ENCODE measurements around the gene TTC24.
A peak's percentile ranks its signal among the peaks of the same experiment; 100 is the strongest.
"Not testable (repeated sequence)": the region's sequence is repeated elsewhere in the genome, so short reads cannot be mapped to it uniquely, and the experiment has no call there.

TTC24 gene

DNA sequence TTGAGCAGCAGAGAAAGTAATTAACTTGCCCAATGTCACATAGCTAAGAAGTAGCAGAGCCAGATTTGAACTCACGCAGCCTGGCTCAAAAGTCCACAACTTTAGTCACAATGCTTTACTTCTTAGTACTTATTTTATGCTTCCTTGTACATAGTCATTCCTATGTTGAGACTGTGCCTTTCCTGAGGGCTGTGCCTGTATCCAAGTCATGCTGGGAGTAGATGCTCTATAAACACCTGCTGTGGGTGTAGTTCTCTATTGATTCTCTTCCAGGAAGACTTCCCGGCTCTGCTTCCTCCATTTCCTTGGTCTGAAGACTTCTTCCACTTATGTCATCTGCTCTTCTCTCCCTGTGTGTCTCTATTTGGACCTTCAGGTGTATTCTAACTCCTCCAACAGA is 23.8 kb upstream of the TTC24 start:
- DNase-seq = no peak

DNA sequence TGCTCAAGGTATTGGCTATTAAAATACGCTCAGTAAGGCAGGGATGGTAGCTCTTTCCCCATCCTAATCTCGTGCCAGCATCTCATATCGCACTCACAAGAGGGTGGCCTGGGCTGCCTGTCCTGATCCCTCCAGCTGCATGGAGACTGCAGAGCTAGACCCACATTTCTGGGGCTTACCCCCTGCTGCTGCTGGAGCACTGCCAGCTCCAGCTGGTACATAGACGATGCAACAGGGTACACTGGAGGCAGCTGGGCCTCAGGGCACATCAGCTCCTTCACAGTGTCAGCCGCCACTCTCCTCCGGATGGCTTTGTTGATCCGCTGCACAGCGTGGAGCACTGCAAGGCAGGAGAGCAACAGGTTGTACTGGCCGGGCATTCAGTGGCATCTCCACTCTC is 23.2 kb upstream of the TTC24 start:
- no peak for DNase-seq

DNA sequence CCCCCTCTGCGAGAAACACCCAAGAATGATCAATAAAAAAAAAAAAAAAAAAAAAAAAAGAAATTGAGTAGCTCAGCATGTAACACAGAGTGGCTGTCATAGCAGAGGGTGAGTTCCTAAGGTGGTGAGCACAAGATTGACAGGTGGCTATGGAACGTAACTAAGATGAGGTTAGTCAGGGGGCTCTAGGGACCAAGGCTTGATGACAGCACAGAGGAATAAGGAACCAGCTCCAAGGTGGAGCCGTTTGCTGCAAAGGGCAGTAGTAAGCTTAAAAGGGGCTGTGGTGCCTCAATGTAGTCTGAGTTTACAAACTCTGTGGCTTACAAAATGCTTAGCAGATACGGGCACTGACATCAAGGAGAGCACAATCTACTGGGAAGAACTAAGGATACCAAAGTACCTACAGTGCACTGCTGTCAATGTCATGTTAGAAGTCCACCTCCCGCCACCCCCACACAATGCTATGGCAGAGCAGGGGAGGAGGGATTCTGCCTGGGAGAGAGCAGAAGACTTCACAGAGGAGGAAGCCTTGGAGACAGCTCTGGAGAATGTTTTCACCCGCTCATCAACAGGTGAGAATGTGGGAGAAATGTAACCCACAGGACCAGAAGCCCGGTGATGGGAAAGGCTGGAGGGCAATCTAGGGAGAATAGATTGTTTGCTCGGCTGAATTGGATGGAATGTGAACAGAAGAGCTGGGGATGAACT is 20.3 kb upstream of the TTC24 start:
- no peak for DNase-seq

DNA sequence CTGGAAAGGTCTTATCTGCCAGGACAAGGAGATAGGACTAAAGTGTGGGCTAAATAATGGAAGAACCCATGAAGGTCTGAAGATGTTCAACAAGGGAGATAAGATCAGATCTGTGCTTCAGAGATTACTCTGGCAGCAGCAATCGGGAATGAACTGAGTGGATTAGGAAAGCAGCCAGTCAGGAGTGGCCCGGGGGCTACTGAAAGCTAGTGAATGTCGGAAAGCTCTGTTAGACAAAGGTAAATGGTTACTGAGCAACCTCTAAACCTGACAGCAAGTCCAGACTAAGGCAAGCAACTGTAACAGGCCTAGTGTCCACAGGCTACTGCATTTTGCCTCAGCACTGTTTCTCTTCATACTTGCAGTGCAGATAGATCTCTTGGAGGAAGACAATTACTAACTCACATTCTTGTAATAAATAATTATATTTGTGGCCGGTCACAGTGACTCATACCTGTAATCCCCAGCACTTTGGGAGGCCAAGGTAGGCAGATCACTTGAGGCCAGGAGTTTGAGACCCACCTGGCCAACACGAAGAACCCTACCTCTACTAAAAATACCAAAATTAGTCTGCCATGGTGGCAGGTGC is 19.6 kb upstream of the TTC24 start:
- no peak for DNase-seq

DNA sequence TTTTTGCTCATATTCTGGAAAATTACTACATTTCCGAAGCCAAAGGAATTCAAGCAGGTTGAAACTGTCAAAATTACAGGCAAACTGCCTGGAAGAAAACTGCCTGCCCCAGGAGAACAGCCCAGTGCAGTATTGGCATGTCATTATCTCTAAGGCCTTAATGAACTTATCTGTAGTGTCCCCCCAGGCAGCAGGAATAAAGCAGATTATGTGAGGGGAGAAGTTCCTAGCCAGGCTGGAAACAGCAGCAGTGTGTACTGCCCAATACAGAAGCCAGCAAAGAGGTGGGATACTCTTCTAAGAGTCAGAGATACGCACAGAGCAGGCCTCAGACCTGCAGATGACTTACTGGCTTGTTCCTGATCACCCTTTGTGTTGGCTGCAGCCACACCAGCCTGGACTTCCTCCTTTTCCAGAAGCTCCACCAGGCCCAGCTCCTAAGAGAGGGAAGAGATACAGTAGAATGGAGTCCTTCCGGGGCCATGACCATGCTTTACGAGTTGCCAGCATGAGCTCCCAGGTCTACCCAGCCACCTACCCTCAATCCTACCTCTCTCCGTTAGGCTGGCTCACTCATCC is 18.8 kb upstream of the TTC24 start:
- DNase-seq = no peak

DNA sequence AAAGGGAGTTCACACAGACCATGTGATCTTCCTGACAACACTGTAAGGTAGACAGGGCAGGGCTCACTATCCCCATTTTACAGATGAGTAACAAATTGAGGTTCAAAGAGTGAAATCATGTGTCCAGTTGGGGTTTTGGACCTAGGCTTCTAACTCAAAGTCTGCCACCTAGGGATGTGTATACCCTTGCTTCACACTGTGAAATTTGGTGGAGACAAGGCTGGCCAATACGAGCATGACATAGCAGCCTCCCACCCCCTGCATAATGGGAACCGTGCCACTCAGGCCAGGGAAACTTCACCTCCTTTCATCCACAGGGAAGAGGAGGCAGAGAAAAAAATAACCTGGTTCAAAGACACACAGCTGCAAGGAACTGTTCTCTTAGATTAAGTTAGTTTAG is 14.0 kb upstream of the TTC24 start:
- DNase-seq = no peak

DNA sequence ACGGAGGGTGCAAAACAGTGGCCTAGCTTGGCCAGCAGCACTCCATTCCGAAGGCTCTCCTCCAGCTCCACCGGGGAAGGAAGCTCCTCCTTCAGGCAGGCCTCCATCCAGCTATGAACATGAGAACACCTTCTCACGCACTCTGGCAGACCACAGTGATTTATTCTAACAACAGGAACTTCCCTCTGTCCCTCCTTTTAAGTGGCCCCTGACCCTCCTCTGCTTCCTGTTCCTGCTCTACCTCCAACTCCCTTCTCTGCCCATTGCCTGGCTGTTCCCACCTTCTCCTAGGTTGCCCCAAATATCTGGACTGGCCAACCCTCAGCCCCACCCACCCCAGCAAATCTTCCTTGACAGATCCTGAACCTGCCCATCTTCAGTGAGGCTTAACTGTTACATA is 13.1 kb upstream of the TTC24 start:
- DNase-seq = no peak

DNA sequence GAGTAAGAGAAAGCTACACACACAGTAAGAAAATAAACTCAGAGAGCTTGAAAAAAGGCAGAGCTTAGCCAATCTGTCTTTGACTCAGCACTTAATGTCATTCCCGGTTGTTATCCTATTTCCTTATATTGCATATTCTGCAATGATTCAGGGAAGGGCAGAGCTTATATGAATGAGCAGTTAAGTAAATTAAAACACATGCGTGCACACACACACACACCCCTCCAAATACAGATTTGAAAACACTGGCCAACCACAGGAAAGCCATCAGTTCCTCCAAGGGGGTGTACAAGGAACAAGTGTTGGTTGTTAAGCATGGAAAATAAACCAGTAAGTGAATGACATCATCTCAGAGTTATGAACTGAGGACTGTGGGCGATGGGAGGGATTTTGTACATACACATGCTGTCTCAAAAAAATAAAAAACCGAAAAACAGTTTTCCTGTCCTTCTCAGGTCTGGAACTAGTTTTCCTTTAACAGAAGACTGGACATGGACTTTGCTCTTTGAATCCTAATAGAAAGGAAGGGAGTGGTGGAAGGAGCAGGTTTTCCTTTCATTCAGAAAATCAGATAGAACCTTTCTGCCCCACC is 8.2 kb upstream of the TTC24 start:
- peak in 1 of 2 donors; percentile 10 for DNase-seq

DNA sequence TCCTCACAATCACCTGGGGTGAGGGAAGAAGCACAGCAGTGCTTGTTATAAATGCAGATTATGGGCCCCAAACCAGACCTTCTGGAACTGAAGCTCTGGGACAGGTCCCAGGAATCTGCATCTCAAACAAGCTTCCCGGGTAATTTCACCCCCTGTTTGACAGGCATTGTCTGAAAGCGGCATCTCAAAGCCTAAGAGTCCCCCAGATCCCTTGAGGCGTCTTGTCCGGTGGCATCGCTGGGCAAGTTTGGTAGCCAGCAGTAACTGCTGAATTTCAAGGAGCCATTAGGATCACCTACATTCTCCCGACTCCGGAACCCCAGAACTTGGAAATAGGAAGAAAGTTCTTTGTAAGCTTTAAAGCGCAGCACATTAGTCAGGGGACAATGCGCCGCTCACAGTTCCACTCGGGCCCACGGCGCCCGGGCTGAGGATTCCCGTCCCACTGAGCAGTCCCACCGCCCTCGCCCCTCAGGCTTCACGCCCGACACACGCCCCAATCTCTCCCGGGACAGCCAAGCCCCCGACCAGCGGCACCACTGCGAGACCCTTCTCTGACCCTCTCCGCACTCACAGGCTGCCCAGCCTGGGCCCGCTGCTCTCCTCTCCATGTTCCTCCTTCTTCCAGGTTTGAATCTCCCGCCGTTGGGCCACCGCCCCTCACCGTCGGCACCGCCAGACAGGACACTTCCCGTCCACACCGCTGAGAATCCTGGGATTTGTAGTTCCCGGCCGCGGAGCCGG is 7.4 kb upstream of the TTC24 start, which contains the start of gene IQGAP3:
IQGAP3 (minus strand) TSS at position 647 of the 744 bp plus-strand sequence; CDS start at position 611, 36 bp downstream.
- peak; percentile 55 to 74 for DNase-seq

DNA sequence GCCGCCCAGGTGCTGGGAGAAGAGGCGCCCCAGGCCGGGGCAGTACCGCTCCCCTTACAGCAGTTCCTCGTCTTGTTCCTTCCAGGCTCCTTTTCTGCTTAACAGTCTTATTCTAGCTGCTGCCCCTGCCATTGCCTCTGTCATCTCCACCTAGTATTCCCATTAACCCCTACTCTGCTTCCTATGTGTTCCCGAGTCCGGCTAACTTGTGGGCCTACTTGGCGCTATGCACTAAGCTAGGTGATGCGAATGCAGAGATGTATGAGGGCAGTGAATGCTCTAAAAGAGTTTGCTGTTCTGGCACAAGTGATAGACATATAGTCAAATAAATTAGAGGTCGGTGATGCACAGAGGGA is 6.9 kb upstream of the TTC24 start:
- DNase-seq = no peak

DNA sequence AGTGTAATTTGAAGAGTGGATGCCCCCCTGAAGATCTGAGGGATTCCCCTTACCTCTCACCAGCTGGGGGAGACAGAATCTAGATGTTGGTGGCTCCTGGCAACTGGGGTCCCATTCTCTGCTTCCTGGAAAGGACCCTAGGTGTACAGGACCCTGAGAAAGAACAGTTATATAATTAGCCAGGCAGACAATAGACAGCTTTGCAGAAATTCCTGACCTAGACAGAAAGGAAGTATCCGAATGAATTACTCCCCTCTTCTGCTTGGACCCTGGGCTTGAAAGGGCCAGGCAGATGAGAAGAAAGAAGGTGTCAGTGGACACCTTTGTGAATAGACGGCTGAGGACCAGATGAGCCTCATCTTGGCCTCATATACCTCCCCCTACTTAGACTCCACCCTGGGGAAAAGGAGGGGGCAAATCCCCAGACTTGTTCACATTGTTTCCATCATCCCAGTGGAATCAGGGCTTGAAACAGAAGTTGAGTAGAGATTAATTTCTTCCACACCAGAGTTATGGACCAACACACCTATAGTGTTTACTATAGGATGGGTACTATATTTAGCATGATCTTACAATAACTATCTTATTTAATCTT is 5.4 kb upstream of the TTC24 start:
- DNase-seq = no peak

DNA sequence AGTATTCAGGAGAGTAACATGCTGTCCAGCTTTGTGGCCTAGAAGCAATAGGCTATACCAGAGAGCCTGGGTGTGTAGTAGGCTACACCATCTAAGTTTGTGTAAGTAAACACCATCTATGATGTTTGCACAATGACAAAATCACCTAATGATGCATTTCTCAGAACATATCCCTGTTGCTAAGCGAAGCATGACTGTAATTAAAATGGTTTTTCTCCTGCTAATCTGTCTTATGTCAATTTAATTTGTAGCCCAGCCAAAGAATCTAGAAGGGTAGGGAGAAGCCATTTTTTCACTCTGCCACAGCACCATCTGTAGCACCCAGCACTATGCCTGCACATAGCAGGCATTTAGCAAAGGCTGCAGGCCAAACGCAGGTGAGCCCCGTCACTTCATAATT is 2.0 kb upstream of the TTC24 start:
- DNase-seq = no peak

DNA sequence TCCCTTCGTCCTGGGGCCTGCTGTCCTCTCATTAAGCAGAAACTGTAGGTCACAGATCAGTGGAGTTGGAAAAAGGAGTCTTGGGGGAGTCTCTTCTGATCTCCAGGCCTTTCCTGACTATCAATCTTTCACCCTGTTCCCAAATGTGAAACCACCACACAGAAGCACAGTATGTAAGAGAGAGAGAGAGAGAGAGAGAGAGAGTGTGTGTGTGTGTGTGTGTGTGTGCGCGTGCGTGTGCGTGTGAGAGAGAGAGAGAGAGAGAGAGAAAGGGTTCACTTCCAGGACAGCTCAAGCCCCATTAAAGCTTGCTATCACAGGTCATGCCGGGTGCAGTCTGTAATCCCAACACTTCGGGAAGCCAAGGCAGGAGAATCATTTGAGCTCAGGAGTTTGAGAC is 1.5 kb upstream of the TTC24 start:
- no peak for DNase-seq

DNA sequence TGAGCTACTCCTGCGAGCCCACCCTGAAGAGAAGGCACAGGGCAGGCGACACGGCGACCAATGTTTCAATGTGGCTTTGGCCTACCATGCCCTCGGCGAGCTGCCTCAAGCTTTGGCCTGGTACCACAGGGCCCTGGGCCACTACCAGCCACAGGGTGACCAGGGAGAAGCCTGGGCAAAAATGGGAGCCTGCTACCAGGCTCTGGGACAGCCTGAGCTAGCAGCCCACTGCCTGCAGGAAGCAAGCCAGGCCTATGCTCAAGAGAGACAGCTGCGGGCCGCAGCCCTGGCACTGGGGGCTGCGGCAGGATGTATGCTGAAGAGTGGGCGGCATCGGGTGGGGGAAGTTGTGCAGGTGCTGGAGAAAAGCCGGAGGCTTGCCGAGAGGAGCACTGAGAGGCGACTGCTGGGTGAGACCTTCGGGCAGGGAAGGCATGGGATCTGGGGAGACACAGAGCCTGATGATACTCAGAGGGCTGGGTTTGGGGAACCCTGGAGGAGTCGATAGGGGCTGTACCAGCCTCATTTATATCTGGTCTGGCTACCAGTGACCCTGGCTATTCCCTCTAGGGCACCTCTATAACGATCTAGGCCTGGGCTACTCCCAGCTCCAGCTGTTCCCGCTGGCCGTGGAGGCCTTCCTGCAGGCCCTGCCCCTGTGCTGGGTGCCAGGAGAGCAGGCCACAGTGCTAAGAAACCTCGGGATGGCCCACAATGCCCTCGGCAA is 2.3 kb downstream of the TTC24 start:
- peak; percentile 7 to 75 for DNase-seq

DNA sequence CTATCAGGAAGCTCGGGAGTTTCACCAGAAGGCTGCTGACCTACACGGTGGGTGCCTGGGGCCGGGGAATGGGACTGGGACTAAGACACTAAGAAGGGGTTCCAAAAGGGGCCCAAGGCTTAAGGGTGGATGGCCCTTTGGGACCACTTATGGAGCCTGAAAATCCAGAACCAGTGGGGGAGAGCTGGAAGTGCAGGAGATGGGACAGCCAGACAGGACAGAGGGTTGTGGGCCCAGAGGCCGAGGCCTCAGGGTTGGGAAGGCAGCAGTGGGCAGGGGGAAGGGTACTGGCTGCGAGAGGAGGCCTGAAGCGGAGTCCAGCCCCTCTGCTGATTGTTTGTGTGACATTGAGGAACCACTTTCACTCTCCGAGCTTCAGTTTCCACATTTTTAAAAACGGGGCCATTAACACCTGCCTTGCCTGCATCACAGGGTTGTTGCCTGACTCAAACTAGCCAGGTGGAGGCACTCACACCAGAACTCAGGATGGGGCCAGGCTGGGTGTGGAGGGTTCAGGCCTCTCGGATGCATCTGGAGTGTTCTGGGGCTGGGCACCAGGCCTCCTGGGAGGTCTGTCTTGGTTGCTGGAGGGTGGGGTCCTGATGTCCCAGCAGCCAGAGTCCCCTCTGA is 3.0 kb downstream of the TTC24 start:
- no peak for DNase-seq

DNA sequence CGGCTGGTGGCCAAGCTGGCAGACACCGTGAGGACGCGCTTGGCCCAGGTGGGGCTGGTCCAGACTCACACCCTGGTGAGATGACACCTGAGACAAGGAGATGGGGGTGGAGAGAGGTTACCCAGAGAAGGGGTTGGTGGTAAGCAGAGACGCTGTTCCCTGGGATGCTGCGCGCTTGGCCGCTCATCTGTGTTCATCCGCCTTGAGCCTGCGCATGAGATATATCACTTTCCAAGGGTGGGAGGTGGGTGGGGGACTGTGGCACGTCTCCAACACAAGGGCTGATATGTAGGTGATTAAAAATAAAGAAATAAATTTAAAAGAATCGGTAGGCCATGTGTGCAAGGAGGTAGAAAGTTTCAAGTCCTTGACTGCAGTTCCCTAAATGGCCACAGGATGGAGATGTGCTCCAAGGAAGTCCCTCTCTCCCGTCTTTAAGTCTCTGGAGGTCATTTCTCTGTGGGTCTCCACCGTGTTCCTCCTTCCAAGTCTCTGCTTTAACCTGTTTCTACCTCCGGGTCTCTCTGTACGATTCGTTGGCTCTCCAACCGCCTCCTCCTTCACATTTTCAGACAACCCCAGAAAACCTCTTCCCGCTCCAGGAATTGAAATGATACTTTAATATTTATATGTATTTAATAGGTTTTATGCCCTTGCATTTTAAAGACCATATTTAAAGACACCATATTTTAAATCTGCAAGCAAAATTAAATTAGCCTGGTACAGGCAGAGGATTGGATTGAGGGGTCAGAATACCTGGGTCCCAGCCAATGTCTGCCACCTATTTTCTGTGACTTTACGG is 4.5 kb downstream of the TTC24 start:
- peak in 1 of 2 donors; percentile 72 for DNase-seq

DNA sequence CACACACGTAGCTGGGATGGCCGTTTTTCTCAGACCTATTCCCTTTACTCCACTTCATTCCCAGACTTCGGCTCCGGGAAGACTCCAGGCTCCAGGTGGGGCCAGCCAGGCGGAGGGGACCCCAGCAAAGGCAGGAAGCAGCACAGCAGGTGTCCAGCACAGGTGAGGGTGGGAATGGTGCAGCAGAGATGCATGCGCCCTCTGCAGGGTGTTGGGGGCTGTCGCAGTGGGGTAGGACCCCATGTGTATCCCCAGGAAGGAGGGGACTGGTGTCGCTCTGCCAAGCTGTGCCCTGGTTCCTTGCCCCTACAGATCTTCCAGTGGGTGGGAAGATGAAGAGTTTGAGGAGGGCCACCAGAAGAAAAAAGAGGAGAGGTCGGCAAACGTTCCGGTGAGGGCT is 5.3 kb downstream of the TTC24 start:
- DNase-seq = no peak

DNA sequence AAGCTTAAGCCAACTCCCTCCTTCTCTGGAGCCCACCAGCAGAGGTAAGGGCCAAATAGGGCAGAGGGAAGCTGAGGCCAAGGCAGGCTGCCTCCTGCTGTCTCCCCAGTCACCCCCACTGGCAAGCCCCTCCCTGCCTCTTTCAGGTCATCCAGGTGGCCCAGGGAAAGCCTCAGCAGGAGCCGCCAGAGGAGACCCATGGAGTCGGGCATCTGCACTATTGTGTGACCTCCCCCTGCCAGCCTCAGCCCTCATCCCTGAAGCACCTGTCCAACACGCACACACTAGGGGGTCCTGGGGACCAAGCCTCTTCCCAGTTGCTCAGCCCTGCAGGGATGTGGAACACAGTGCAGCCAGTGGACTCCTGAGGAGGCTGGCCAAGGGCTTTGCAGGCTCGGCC is 6.8 kb downstream of the TTC24 start:
- DNase-seq = no peak

DNA sequence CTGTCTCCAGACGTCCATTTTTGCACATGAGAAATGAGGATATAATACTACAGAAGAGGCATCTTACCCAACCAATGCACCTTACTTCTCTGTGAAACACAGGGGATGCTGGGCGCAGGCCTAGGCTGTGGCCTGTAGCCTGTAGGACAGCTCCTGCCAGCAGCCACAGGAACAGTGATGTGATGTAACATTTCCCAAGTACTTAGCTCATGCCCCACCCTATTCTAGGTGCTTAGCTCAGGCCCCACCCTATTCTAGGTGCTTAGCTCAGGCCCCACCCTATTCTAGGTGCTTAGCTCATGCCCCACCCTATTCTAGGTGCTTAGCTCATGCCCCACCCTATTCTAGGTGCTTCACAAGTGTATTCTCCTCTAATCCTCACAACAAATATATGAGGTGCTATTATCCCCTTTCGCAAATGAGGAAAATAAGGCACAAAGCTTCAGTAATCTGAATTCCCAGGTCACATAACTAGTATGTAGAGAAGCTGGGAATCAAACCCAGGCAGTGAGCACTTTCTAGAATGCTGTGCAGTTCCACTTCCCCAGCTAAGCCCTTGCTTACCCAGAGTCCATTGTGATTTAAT is 7.5 kb downstream of the TTC24 start:
- DNase-seq = no peak

DNA sequence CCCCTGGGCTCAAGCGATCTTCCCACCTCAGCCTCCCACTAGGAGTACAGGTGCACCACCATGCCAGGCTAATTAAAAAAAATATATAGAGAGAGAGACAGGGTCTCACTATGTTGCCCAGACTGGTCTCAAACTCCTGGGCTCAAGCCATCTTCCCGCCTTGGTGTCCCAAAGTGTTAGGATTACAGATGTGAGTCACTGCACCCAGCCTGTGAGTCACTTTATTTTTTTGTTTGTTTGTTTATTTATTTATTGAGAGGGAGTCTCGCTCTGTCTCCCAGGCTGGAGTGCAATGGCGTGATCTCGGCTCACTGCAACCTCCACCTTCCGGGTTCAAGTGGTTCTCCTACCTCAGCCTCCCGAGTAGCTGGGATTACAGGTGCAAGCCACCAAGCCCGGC is 8.4 kb downstream of the TTC24 start:
- not testable (repeated sequence) for DNase-seq

DNA sequence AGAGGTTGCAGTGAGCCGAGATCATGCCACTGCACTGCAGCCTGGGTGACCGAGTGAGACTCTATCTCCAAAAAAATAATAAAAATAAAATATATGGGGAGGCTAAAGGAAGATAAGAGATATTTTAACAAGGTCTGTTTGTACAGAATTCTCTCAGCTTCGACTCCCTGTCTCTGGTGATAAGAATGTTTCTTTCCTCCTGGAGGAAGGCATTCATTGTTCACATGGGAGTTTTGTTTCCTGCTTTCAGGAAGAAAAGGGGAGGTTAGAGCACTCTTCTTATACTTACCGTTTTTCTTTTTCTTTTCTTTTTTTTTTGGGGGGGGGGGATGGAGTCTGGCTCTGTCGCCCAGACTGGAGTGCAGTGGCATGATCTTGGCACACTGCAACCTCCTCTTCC is 10.0 kb downstream of the TTC24 start:
- DNase-seq = no peak
